Astrocyte (in vitro differentiated cells and primary cell): ENCODE data around the gene ARVCF. TPM values are rescaled to one million over a fixed set of nuclear protein-coding genes. Genes with fewer than 3 reads are reported as not detected.
A peak's percentile ranks its signal among the peaks of the same experiment; 100 is the strongest.

ENCODE experiments used
- DNase-seq: peaks from one replicate; pipeline ENCODE4 v3.0.0-alpha.2; 2010; ENCODE audit warnings: low read depth
- FAIRE-seq: peaks from 2 replicates; lab custom pipeline; 2011; peaks lifted over from hg19 to GRCh38; lab: Jason Lieb, UNC
- H2AFZ ChIP-seq: 2 replicates; pipeline ENCODE4 v1.6.0; 2012; ENCODE audit warnings: low read depth, low read length, inconsistent platforms
- H3K27ac ChIP-seq: 2 replicates; pipeline ENCODE4 v1.5.1; 2011; ENCODE audit warnings: low read depth, low read length, inconsistent platforms
- H3K27me3 ChIP-seq: 2 replicates; pipeline ENCODE4 v1.6.0; 2011; ENCODE audit warnings: low read length, inconsistent platforms; ENCODE audit not compliant: insufficient read depth
- H3K36me3 ChIP-seq: 2 replicates; pipeline ENCODE4 v1.5.1; 2011; ENCODE audit warnings: low read length, inconsistent platforms; ENCODE audit not compliant: insufficient read depth
- H3K4me1 ChIP-seq: 2 replicates; pipeline ENCODE4 v1.5.1; 2011; ENCODE audit warnings: low read length, inconsistent platforms; ENCODE audit not compliant: insufficient read depth
- H3K4me2 ChIP-seq: 2 replicates; pipeline ENCODE4 v1.6.0; 2012; ENCODE audit warnings: low read length, inconsistent platforms
- H3K4me3 ChIP-seq: 2 replicates; pipeline ENCODE4 v1.5.1; 2011; ENCODE audit warnings: low read depth, mild to moderate bottlenecking, low read length, inconsistent platforms; ENCODE audit not compliant: insufficient read depth
- H3K79me2 ChIP-seq: 2 replicates; pipeline ENCODE4 v1.6.0; 2012; ENCODE audit warnings: mild to moderate bottlenecking, low read length, inconsistent platforms; ENCODE audit not compliant: insufficient read depth
- H3K9ac ChIP-seq: 2 replicates; pipeline ENCODE4 v1.6.0; 2012; ENCODE audit warnings: mild to moderate bottlenecking, low read length, inconsistent platforms
- H3K9me3 ChIP-seq: 2 replicates; pipeline ENCODE4 v1.5.1; 2012; ENCODE audit warnings: low read depth, mild to moderate bottlenecking, low read length, inconsistent platforms; ENCODE audit not compliant: insufficient read depth
- H4K20me1 ChIP-seq: 2 replicates; pipeline ENCODE4 v1.6.0; 2012; ENCODE audit warnings: low read length, inconsistent platforms; ENCODE audit not compliant: insufficient read depth
- H3K27ac Mint-ChIP-seq: one replicate; pipeline ENCODE4 v1.8.0; 2021; ENCODE audit warnings: mild to moderate bottlenecking, mixed read lengths; ENCODE audit not compliant: unreplicated experiment
- H3K27me3 Mint-ChIP-seq: one replicate; pipeline ENCODE4 v1.8.0; 2021; ENCODE audit warnings: low read depth, mixed read lengths; ENCODE audit not compliant: unreplicated experiment
- H3K36me3 Mint-ChIP-seq: one replicate; pipeline ENCODE4 v1.8.0; 2021; ENCODE audit warnings: low read depth, mixed read lengths; ENCODE audit not compliant: unreplicated experiment
- H3K4me1 Mint-ChIP-seq: one replicate; pipeline ENCODE4 v1.8.0; 2021; ENCODE audit warnings: low read depth, mixed read lengths; ENCODE audit not compliant: unreplicated experiment
- H3K4me3 Mint-ChIP-seq: one replicate; pipeline ENCODE4 v1.8.0; 2021; ENCODE audit warnings: mild to moderate bottlenecking, moderate library complexity, mixed read lengths; ENCODE audit not compliant: unreplicated experiment
- H3K9me3 Mint-ChIP-seq: one replicate; pipeline ENCODE4 v1.8.0; 2021; ENCODE audit warnings: mild to moderate bottlenecking, mixed read lengths; ENCODE audit not compliant: unreplicated experiment
- CTCF ChIP-seq: IDR thresholded peaks from 2 replicates; pipeline ENCODE4 v1.5.1; 2011; ENCODE audit warnings: low read depth, mild to moderate bottlenecking, inconsistent platforms, low read length, moderate library complexity; ENCODE audit not compliant: insufficient read depth
- EZH2 ChIP-seq: IDR thresholded peaks from 2 replicates; pipeline ENCODE4 v1.6.1; 2012; ENCODE audit warnings: mild to moderate bottlenecking, low read length, inconsistent platforms; ENCODE audit not compliant: insufficient read depth
- total RNA-seq: library from RNA; stranded (reverse); gene quantifications from 2 replicates; pipeline ENCODE4 v1.2.1, GENCODE V29; 2021

The ARVCF gene
- total RNA-seq, 1 donor from 2014 or later = 17.9 TPM

- Histone ChIP-seq H3K9me3 (no peaks in the 10 kb centered on the region), H3K4me3 (no peak overlapping the region), H3K9ac (no peak overlapping the region), H3K36me3 (no peaks in the 10 kb centered on the region), H3K4me1 (peaks cover 13% of the 10 kb centered on the region), H3K27ac (no peak overlapping the region), H3K79me2 (peaks cover 42% of the 10 kb centered on the region), H4K20me1 (peaks cover 78% of the 10 kb centered on the region), H3K27me3 (no peaks in the 10 kb centered on the region), H3K4me2 (no peak overlapping the region), H2AFZ (no peak overlapping the region)
- Mint-ChIP-seq H3K36me3 (peaks cover 4% of the 10 kb centered on the region), H3K4me3 (no peak overlapping the region), H3K9me3 (no peaks in the 10 kb centered on the region), H3K27me3 (no peaks in the 10 kb centered on the region), H3K27ac (peak overlapping the region; percentile 19), H3K4me1 (no peaks in the 10 kb centered on the region)
- DNase-seq = no peak
- TF ChIP-seq EZH2 (no peak), CTCF (no peak)
- FAIRE-seq = no peak
These were observed 9.7 kb upstream of the ARVCF start for GRCh38 chr22:20026204-20026908.

GRCh38 chr22:20025401-20026203 is 9.0 kb upstream of the ARVCF start:
- H3K9me3 Mint-ChIP-seq = no peaks in the 10 kb centered on the region
- Histone ChIP-seq H3K4me3 (no peak overlapping the region), H3K9me3 (no peaks in the 10 kb centered on the region), H2AFZ (no peak overlapping the region), H3K9ac (no peak overlapping the region), H3K27ac (no peak overlapping the region), H3K36me3 (no peaks in the 10 kb centered on the region), H4K20me1 (peaks cover 74% of the 10 kb centered on the region), H3K27me3 (no peaks in the 10 kb centered on the region), H3K4me1 (peaks cover 13% of the 10 kb centered on the region), H3K4me2 (no peak overlapping the region), H3K79me2 (peaks cover 46% of the 10 kb centered on the region)
- peaks cover 4% of the 10 kb centered on the region for H3K36me3 Mint-ChIP-seq
- H3K4me1 Mint-ChIP-seq = no peaks in the 10 kb centered on the region
- H3K4me3 Mint-ChIP-seq = no peak overlapping the region
- no peak for DNase-seq
- no peak for FAIRE-seq
- TF ChIP-seq EZH2 = no peak
- no peak for TF ChIP-seq CTCF
- no peak overlapping the region for H3K27ac Mint-ChIP-seq
- no peaks in the 10 kb centered on the region for H3K27me3 Mint-ChIP-seq
